Heart left ventricle (tissue), 16 donors: Measurements from ENCODE around the gene SYNDIG1. TPM values are rescaled to one million over a fixed set of nuclear protein-coding genes. Genes with fewer than 3 reads are reported as not detected.

Source experiments
- ATAC-seq, 4 donors: fragments of 200-7000 bp; cut with Tn5 transposase; one replicate each; pipeline ENCODE4 v1.9.1; 2020 to 2022; ENCODE audit warnings: moderate library complexity in 4 of 4, mild to moderate bottlenecking in 3 of 4, moderate number of reproducible peaks in 1 of 4
- DNase-seq, 5 donors: peaks; one replicate each; pipeline ENCODE4 v3.0.0-alpha.2; 2020
- H3K27ac ChIP-seq, 12 donors: fragments of 200-600 bp; sonication (generic) in 4 of 12; one replicate each; pipeline versions ENCODE4 v1.5.0 to v1.8.0; 2016 to 2022; ENCODE audit warnings: mild to moderate bottlenecking in 2 of 12
- H3K27me3 ChIP-seq, 9 donors: fragments of 200-600 bp; sonication (generic) in 2 of 9; one replicate each; pipeline versions ENCODE4 v1.5.1 to v1.8.0; 2016 to 2022; ENCODE audit warnings: mild to moderate bottlenecking in 3 of 9
- H3K36me3 ChIP-seq, 9 donors: fragments of 200-600 bp; sonication (generic) in 2 of 9; one replicate each; pipeline versions ENCODE4 v1.5.0 to v1.8.0; 2018 to 2022; ENCODE audit warnings: mild to moderate bottlenecking in 2 of 9
- H3K4me1 ChIP-seq, 12 donors: fragments of 200-600 bp; sonication (generic) in 4 of 12; one replicate each; pipeline versions ENCODE4 v1.5.0 to v1.8.0; 2016 to 2022; ENCODE audit warnings: mild to moderate bottlenecking in 3 of 12
- H3K4me3 ChIP-seq, 12 donors: fragments of 200-600 bp; sonication (generic) in 4 of 12; one replicate each; pipeline versions ENCODE4 v1.5.0 to v1.8.0; 2017 to 2022; ENCODE audit warnings: mild to moderate bottlenecking in 9 of 12, moderate library complexity in 4 of 12
- H3K9me3 ChIP-seq, 12 donors: fragments of 200-600 bp; sonication (generic) in 4 of 12; one replicate each; pipeline versions ENCODE4 v1.5.0 to v1.8.0; 2016 to 2022; ENCODE audit warnings: mild to moderate bottlenecking in 1 of 12
- CTCF ChIP-seq, 12 donors: fragments of 200-600 bp; sonication (generic) in 4 of 12; IDR thresholded peaks; one replicate each; pipeline versions ENCODE4 v1.5.0 to v1.8.0; 2018 to 2022; ENCODE audit warnings: antibody characterized with exemption in 12 of 12, mild to moderate bottlenecking in 5 of 12
- POLR2A ChIP-seq, 2 donors: fragments of 450-650 bp; IDR thresholded peaks; one replicate each; pipeline ENCODE4 v1.6.1; 2017; ENCODE audit warnings: antibody characterized with exemption in 2 of 2, mild to moderate bottlenecking in 2 of 2, moderate library complexity in 2 of 2
- WGBS, 4 donors: extraction: QIAGEN DNeasy Blood & Tissue Kit in 2 of 4; methylation state at CpG; one replicate each; pipeline versions ENCODE4 v1.1.5 to v1.1.7; 2013 to 2018; 5-methylcytosine and 5-hydroxymethylcytosine counted together
- intact Hi-C, 10 donors: fragments of 100-400 bp; cut with DNase I; formaldehyde crosslinking; loops; one replicate each; pipeline versions ENCODE4 v1.11.1 to v1.14.2; 2022
- polyA plus RNA-seq, 2 donors: library from polyadenylated mRNA; stranded (reverse); fragments of 200-250 nt; gene quantifications; one replicate each; pipeline ENCODE4 v1.2.3, GENCODE V29; 2013
- total RNA-seq, 9 donors: library from RNA; depleted of rRNA in 2 of 9; stranded (reverse); fragments of >200 nt in 2 of 9; fragmentation: NEBNext Ultra II Directional in 3 of 9; extraction: Animal tissue kit (Norgen Biotek cat#: 25700) in 3 of 9; gene quantifications; one replicate each; pipeline versions ENCODE4 v1.1.0 to v1.2.4, GENCODE V29; 2016 to 2023
- donor health status: ischemic (EF 13 %, LVEDD 7.1; RV severe dilation, severe dysfunction).
- donor health status: healthy with polysubstance abuse.
- donor health status: DM: no; HTN: yes; CAD: no.
- donor health status: DM: no; HTN: no; CAD: no.
- donor health status: ischemic (EF 25% LVEDD 6.9; RV normal size, moderate dysfunction).
- donor health status: ischemic (EF 25% LVEDD 5.7; RV mildly dilated, moderate dysfunction).
- donor health status: healthy.
- donor health status: DM: yes; HTN: yes; CAD: no.
- donor health status: ischemic (EF 35%, LVEDD 5.7; RV mildly dilated, moderate dysfunction).
- donor health status: nonischemic (EF 11% LVEDD 7.7; RV severe dilation, severe dysfunction).
- donor health status: DM: yes; HTN: yes; CAD: no.
- donor health status: PGD.
- donor health status: ischemic (EF 29% LVEDD 5.4; RV normal size, mild dysfunction).
- donor health status: nonischemic (EF 23%, LVEDD 6.1; RV moderate dilation, normal function).

The SYNDIG1 gene
- total and polyA plus RNA-seq, 11 donors: 8.4 to 41.8 (median 23.0) TPM

- Histone ChIP-seq H3K9me3 (no peaks in the 10 kb centered on the region), H3K27ac (no peak overlapping the region), H3K4me1 (no peaks in the 10 kb centered on the region), H3K36me3 (no peaks in the 10 kb centered on the region), H3K27me3 (peaks cover 0 to 4% (median 0%) of the 10 kb centered on the region in 9 donors), H3K4me3 (no peak overlapping the region)
- 83 to 89% (median 87%) methylated on average over 7 of the region's 7 CpGs for WGBS, 4 donors
- TF ChIP-seq POLR2A (IDR thresholded peaks at IDR 0.05) (no peak), CTCF (IDR thresholded peaks at IDR 0.05) (no peak)
- DNase-seq: no peak
- no peak for ATAC-seq
- intact Hi-C loops: no loop called here
Measured at GRCh38 chr20:24448170-24448569, 21.3 kb upstream of the SYNDIG1 start.

- intact Hi-C loops: no loop called here
- no peaks in the 10 kb centered on the region for H3K36me3 ChIP-seq
- no peak for DNase-seq
- WGBS, 4 donors: 85 to 91% (median 88%) methylated on average over 9 of the region's 9 CpGs
- no peak for ATAC-seq
- no peak overlapping the region for H3K4me3 ChIP-seq
- H3K4me1 ChIP-seq: no peaks in the 10 kb centered on the region
- no peak for TF ChIP-seq CTCF (IDR thresholded peaks at IDR 0.05)
- no peak for TF ChIP-seq POLR2A (IDR thresholded peaks at IDR 0.05)
- peaks cover 0 to 4% (median 0%) of the 10 kb centered on the region in 9 donors for H3K27me3 ChIP-seq
- H3K9me3 ChIP-seq: no peaks in the 10 kb centered on the region
- no peak overlapping the region for H3K27ac ChIP-seq
Measured at GRCh38 chr20:24449026-24449720, 20.3 kb upstream of the SYNDIG1 start.

GRCh38 chr20:24450177-24450576, 19.3 kb upstream of the SYNDIG1 start:
- no peaks in the 10 kb centered on the region for H3K36me3 ChIP-seq
- H3K9me3 ChIP-seq: no peaks in the 10 kb centered on the region
- H3K4me3 ChIP-seq: no peak overlapping the region
- H3K4me1 ChIP-seq: no peaks in the 10 kb centered on the region
- intact Hi-C loops: no loop called here
- no peak overlapping the region for H3K27ac ChIP-seq
- no peak for TF ChIP-seq POLR2A (IDR thresholded peaks at IDR 0.05)
- TF ChIP-seq CTCF (IDR thresholded peaks at IDR 0.05): no peak
- DNase-seq (no peak), ATAC-seq (no peak)
- peaks cover 0 to 5% (median 0%) of the 10 kb centered on the region in 9 donors for H3K27me3 ChIP-seq
- 82 to 90% (median 85%) methylated on average over 2 of the region's 2 CpGs for WGBS, 4 donors

- no peak overlapping the region for H3K4me3 ChIP-seq
- no peak overlapping the region for H3K27ac ChIP-seq
- no peak for DNase-seq
- H3K9me3 ChIP-seq: no peaks in the 10 kb centered on the region
- no peak for TF ChIP-seq POLR2A (IDR thresholded peaks at IDR 0.05)
- no peak for TF ChIP-seq CTCF (IDR thresholded peaks at IDR 0.05)
- H3K36me3 ChIP-seq: no peaks in the 10 kb centered on the region
- intact Hi-C loops: no loop called here
- WGBS, 4 donors: 67 to 72% (median 69%) methylated on average over 11 of the region's 11 CpGs
- H3K27me3 ChIP-seq: peaks cover 0 to 6% (median 0%) of the 10 kb centered on the region in 9 donors
- H3K4me1 ChIP-seq: no peaks in the 10 kb centered on the region
- ATAC-seq: no peak
Measured at GRCh38 chr20:24450624-24451376, 18.6 kb upstream of the SYNDIG1 start.
